Karpas-422 (cell line): ENCODE results near the gene CMPK2. TPM values are rescaled to one million over a fixed set of nuclear protein-coding genes. Genes with fewer than 3 reads are reported as not detected.

ENCODE experiments used
- DNase-seq: peaks from one replicate; pipeline ENCODE4 v3.0.0-alpha.2; 2015
- H2AFZ ChIP-seq: fragments of 200-600 bp; sonication (generic); 2 replicates; pipeline ENCODE4 v1.6.1; 2014; ENCODE audit warnings: antibody characterized with exemption, low read length, mixed read lengths
- H3K27ac ChIP-seq: fragments of 200-600 bp; sonication (generic); 2 replicates; pipeline ENCODE4 v1.5.1; 2014; ENCODE audit warnings: mild to moderate bottlenecking, low read length, moderate library complexity
- H3K27me3 ChIP-seq: fragments of 200-600 bp; sonication (generic); 2 replicates; pipeline ENCODE4 v1.6.1; 2014; ENCODE audit warnings: low read length, mixed read lengths
- H3K36me3 ChIP-seq: fragments of 200-600 bp; sonication (generic); 2 replicates; pipeline ENCODE4 v1.6.1; 2014; ENCODE audit warnings: low read length, mixed read lengths; ENCODE audit not compliant: insufficient read depth
- H3K4me1 ChIP-seq: fragments of 200-600 bp; sonication (generic); 2 replicates; pipeline ENCODE4 v1.6.1; 2014; ENCODE audit warnings: mild to moderate bottlenecking, low read length, mixed read lengths
- H3K4me2 ChIP-seq: fragments of 200-600 bp; sonication (generic); 2 replicates; pipeline ENCODE4 v1.6.1; 2014; ENCODE audit warnings: low read length, low read depth, mild to moderate bottlenecking; ENCODE audit not compliant: poor library complexity, severe bottlenecking
- H3K4me3 ChIP-seq: fragments of 200-600 bp; sonication (generic); 2 replicates; pipeline ENCODE4 v1.5.1; 2014; ENCODE audit warnings: mild to moderate bottlenecking, antibody characterized with exemption, low read length, mixed read lengths
- H3K79me2 ChIP-seq: fragments of 200-600 bp; sonication (generic); 2 replicates; pipeline ENCODE4 v1.6.1; 2014; ENCODE audit warnings: mild to moderate bottlenecking, low read length, mixed read lengths
- H3K9ac ChIP-seq: fragments of 200-600 bp; sonication (generic); 2 replicates; pipeline ENCODE4 v1.6.0; 2014; ENCODE audit warnings: low read length
- H3K9me2 ChIP-seq: fragments of 200-600 bp; sonication (generic), shearing (Covaris generic); replicated peaks from 2 replicates; pipeline ENCODE4 v1.6.0; 2014; ENCODE audit warnings: mild to moderate bottlenecking, low read length, moderate library complexity; ENCODE audit not compliant: insufficient read depth
- H3K9me3 ChIP-seq: fragments of 300-700, 200-600 bp; sonication (generic); 2 replicates; pipeline ENCODE4 v1.6.1; 2014; ENCODE audit warnings: low read length, mixed read lengths
- H4K20me1 ChIP-seq: fragments of 200-600 bp; sonication (generic); 2 replicates; pipeline ENCODE4 v1.6.1; 2014; ENCODE audit warnings: mild to moderate bottlenecking, antibody characterized with exemption, low read length, low read depth; ENCODE audit not compliant: insufficient read depth
- total RNA-seq: library from RNA; depleted of rRNA; stranded (reverse); fragments of >200 nt; shearing (Covaris generic); gene quantifications from 2 replicates; pipeline ENCODE4 v1.2.3, GENCODE V29; 2014; ENCODE audit warnings: low replicate concordance; rRNA removed

CMPK2 gene
- total RNA-seq, 1 experiment from 2014 or later, result 18.8 TPM

DNA sequence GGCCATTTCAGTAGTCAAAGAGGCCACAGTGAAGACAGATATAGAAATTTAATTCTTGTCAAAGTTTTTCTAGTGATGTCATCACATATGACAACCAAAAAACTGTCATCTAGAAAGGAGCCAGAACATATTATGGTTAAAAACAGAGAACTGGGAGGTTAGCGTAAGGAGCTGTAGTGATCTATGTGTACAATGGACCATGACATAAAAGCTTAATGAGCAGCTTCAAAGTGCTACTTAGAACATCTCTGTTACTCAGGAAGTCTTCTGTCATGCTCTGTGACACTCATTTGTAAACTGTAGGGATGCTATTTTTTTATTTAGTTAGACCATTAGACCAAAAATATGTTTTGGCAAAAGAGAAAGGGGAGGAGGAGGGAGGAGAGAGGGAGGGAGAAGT, 57.3 kb downstream of the CMPK2 start:
- H3K27me3 ChIP-seq, result no peaks in the 10 kb centered on the region
- H3K9me2 ChIP-seq, result no peaks in the 10 kb centered on the region
- H3K4me2 ChIP-seq, result peak overlapping the region; percentile 59
- no peaks in the 10 kb centered on the region for H4K20me1 ChIP-seq
- H3K9ac ChIP-seq, result peak overlapping the region; percentile 32; the same call in 1 of the 2 replicates
- H3K79me2 ChIP-seq, result no peaks in the 10 kb centered on the region
- no peak overlapping the region for H3K4me3 ChIP-seq
- peak; percentile 78 for DNase-seq
- H2AFZ ChIP-seq, result peak overlapping the region; percentile 47
- H3K9me3 ChIP-seq, result no peaks in the 10 kb centered on the region
- H3K27ac ChIP-seq, result peak overlapping the region; percentile 85
- H3K4me1 ChIP-seq, result peaks cover 77% of the 10 kb centered on the region
- H3K36me3 ChIP-seq, result no peaks in the 10 kb centered on the region

DNA sequence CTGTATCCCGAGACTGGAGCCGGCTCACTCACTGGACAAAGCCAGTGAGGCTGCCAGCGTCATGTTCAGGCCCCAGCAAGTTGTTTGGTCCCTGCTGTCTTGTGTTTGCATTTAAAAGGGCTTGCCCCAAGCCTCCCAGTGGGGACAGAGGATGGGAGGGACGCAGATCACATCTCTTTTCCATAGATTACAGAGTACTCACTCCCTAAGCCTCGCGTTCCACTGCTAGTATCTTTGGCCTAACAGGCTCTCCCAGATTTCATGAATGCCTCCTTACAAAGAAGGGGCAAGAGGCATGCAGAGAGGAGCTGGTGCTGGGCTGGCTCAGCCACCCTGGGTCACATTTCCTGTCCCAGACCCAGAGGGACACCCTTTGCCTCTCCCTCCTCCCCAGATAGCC, 59.1 kb downstream of the CMPK2 start:
- Histone ChIP-seq H3K27me3 (no peaks in the 10 kb centered on the region), H3K36me3 (no peaks in the 10 kb centered on the region), H3K9me3 (no peaks in the 10 kb centered on the region), H3K4me2 (no peak overlapping the region), H3K4me3 (no peak overlapping the region), H2AFZ (no peak overlapping the region), H3K27ac (no peak overlapping the region), H3K9ac (no peak overlapping the region), H4K20me1 (no peaks in the 10 kb centered on the region), H3K79me2 (no peaks in the 10 kb centered on the region), H3K9me2 (no peaks in the 10 kb centered on the region), H3K4me1 (peaks cover 58% of the 10 kb centered on the region)
- no peak for DNase-seq

GRCh38 chr2:6800553-6800952, 65.2 kb downstream of the CMPK2 start:
- Histone ChIP-seq H3K36me3 (no peaks in the 10 kb centered on the region), H3K4me2 (no peak overlapping the region), H3K27me3 (no peaks in the 10 kb centered on the region), H2AFZ (no peak overlapping the region), H3K4me3 (no peak overlapping the region), H4K20me1 (no peaks in the 10 kb centered on the region), H3K27ac (no peak overlapping the region), H3K4me1 (peaks cover 24% of the 10 kb centered on the region), H3K9ac (no peak overlapping the region), H3K79me2 (no peaks in the 10 kb centered on the region), H3K9me2 (no peaks in the 10 kb centered on the region), H3K9me3 (no peaks in the 10 kb centered on the region)
- no peak for DNase-seq

Other genes starting within 250 kb of the CMPK2 start
- gene RSAD2, start 11.9 kb upstream of the CMPK2 start, total RNA-seq, result 2.7 and 12.4 TPM in 2 replicates
- 0.07 and 0.29 TPM in 2 replicates for gene RNF144A, start 51.5 kb upstream of the CMPK2 start, total RNA-seq